Sciatic nerve (tissue), 2 donors: ENCODE measurements around the gene TRAPPC12. TPM values are rescaled to one million over a fixed set of nuclear protein-coding genes. Genes with fewer than 3 reads are reported as not detected.
"Not testable (repeated sequence)": the region's sequence is repeated elsewhere in the genome, so short reads cannot be mapped to it uniquely, and the experiment has no call there.

Experiments used
- ATAC-seq: fragments of 200-7000 bp; cut with Tn5 transposase; one replicate; pipeline ENCODE4 v1.9.1; 2020; ENCODE audit warnings: mild to moderate bottlenecking, moderate library complexity
- DNase-seq: peaks from one replicate; pipeline ENCODE4 v3.0.0-alpha.2; 2020; ENCODE audit warnings: low spot score
- intact Hi-C: fragments of 100-400 bp; cut with DNase I; formaldehyde crosslinking; loops from one replicate; pipeline ENCODE4 v1.14.2; 2022
- total RNA-seq: library from RNA; stranded (reverse); fragmentation: NEBNext Ultra II Directional; extraction: Animal tissue kit (Norgen Biotek cat#: 25700); gene quantifications from one replicate; pipeline ENCODE4 v1.2.1, GENCODE V29; 2021
- donor health status: DM: no; HTN: no; CAD: no.
- donor health status: DM: no; HTN: no; CAD: no.

Gene TRAPPC12
- total RNA-seq = 139 TPM

- intact Hi-C loops = no loop called here
- ATAC-seq = peak; percentile 94
- peak; percentile 93 for DNase-seq
Observed at GRCh38 chr2:3379647-3380534, at the start of gene TRAPPC12. TRAPPC12 (plus strand) TSS chr2:3379694; CDS start chr2:3387624, 7,930 bp downstream.

GRCh38 chr2:3332133-3332532, 47.4 kb upstream of the TRAPPC12 start:
- intact Hi-C loops = no loop called here
- no peak for ATAC-seq
- DNase-seq = no peak

GRCh38 chr2:3334392-3335345, 44.8 kb upstream of the TRAPPC12 start:
- DNase-seq (no peak), ATAC-seq (peak; percentile 86)
- intact Hi-C loops = no loop called here

DNA sequence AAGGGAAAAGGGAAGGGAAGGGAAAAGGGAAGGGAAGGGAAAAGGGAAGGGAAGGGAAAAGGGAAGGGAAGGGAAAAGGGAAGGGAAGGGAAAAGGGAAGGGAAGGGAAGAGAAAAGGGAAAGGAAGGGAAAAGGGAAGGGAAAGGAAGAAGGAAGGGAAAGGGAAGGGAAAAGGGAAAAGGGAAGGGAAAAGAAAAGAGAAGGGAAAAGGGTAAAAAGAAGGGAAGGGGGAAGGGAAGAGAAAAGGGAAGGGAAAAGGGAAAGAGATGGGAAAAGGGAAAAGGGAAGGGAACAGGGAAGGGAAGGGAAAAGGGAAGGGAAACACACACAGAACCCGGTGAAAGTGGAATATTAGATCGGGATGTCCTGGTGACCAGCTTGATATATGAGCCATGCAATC, 42.6 kb upstream of the TRAPPC12 start:
- DNase-seq = no peak
- no peak for ATAC-seq
- intact Hi-C loops = no loop called here

DNA sequence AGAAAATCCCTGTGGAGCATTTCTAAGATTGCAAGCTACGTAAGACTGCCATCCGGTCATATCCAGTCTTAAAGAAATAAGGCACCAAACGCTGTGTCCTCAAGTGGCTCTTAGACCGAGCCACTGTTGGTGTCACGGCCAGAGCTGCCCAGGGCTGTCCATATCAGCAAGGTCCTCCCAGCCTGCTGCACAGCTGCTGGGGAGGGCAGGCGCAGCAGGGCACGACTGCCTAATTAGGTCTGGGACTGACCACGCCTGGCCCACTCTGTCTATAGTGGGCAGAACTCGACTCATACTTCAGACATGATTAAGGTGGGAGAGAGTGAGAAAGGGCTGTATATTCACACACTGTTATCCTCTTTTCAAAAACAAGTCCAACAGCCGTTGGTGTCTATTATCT, 41.2 kb upstream of the TRAPPC12 start:
- DNase-seq = no peak
- intact Hi-C loops = no loop called here
- no peak for ATAC-seq

GRCh38 chr2:3340144-3340543, 39.4 kb upstream of the TRAPPC12 start:
- no peak for ATAC-seq
- intact Hi-C loops = no loop called here
- no peak for DNase-seq

GRCh38 chr2:3341336-3341735, 38.2 kb upstream of the TRAPPC12 start:
- DNase-seq (no peak), ATAC-seq (peak; percentile 13)
- intact Hi-C loops = no loop called here

DNA sequence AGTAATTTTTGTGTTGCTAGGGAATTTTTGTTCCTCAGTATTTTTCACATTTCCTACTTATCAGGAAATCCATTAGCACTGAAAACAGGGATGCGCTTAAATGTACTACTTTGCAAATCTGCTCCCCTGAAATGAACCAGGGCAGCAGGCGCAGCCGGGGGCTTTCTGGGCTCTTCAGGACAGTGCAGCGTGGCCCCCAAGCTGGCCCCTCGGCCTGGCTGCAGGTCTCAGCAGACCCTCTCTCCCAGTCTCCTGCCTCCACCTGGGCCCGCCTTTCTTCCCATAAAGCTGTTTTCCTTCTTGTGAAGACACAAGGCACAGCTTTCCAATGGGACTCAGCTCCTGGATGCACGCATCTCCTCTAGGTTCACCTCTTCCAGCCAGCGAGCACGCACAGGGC, 37.2 kb upstream of the TRAPPC12 start:
- no peak for ATAC-seq
- no peak for DNase-seq
- intact Hi-C loops = no loop called here

GRCh38 chr2:3343012-3343411, 36.5 kb upstream of the TRAPPC12 start:
- intact Hi-C loops = no loop called here
- ATAC-seq (no peak), DNase-seq (no peak)

GRCh38 chr2:3344897-3345296, 34.6 kb upstream of the TRAPPC12 start:
- no peak for DNase-seq
- intact Hi-C loops = no loop called here
- ATAC-seq = no peak

DNA sequence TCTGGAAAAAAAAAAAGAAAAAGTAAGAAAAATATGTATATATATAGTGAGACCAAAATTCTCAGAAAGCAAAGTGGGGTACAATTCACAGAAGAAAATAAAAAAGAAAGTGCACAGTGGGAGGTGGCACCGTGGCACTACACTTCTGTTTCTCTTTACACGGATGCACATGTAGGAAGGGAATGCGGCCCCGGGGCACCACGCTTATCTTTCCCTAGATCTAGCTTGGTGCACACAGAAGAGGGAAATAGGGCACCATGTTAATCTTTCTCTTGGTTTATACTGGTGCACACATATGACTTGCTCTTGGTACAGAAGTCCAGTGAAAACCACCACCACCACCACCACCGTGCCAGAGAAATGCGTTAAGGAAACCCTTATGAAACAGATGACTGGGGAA, 33.9 kb upstream of the TRAPPC12 start:
- intact Hi-C loops = no loop called here
- DNase-seq = no peak
- ATAC-seq = no peak

DNA sequence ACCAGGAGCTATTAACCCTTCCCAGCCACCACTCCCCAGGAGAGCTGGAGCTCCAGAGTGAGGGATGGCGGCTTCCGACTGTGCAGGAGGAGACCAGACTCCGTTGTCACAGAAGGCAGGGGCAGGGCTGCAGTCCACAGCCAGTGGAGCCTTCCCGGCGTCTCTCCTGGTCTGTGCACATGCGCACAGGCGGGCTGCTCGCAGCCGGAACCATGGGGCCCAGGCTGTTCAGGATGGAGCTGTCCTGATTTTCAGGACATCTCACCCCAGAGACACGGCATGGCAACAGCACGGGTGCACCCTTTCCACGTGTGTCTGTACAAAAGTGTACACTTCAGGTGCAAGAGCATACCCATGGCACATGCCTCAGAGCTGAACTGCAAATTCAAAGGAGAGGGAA, 30.7 kb upstream of the TRAPPC12 start:
- ATAC-seq (no peak), DNase-seq (no peak)
- intact Hi-C loops = no loop called here

DNA sequence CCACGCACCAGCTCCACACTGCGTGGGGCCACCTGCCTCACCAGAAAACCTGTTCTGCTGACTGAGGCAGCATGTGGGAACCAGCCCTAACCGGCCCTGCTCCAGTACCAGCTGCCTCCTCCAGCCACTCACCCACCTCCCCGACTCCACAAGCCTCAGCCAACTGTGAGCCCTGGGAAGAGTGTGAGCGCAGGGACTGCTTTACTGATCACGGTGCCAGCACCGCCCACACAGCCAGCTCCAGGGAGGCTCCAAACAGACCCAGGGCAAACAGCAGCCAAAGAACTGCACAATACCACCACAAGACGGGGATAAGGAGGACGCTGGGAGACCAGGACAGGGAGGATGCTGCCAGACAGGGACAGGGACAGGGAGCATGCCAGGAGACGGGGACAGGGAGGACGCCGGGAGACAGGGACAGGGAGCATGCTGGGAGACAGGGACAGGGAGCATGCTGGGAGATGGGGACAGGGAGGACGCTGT, 30.2 kb upstream of the TRAPPC12 start:
- ATAC-seq (peak; percentile 62), DNase-seq (no peak)
- intact Hi-C loops = no loop called here

DNA sequence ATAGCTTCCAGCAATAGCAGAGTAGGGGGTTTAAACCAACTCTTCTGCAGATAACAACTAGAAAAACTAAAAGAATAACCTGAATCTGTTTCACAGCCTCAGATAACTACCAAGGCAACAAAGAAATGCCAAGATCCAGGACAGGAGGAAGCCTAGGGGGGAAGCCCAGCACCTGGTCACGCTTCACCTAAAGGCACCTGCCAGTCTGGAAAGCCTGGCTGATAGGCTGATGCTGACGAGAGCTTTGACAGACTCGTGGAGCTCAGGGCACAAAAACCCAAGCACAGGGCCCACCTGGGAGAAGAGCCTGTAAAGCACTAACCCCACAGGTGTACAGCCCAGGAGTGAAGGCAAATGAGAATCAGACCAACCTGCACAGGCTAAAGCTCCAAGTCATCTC, 24.5 kb upstream of the TRAPPC12 start:
- DNase-seq (no peak), ATAC-seq (no peak)
- intact Hi-C loops = no loop called here

DNA sequence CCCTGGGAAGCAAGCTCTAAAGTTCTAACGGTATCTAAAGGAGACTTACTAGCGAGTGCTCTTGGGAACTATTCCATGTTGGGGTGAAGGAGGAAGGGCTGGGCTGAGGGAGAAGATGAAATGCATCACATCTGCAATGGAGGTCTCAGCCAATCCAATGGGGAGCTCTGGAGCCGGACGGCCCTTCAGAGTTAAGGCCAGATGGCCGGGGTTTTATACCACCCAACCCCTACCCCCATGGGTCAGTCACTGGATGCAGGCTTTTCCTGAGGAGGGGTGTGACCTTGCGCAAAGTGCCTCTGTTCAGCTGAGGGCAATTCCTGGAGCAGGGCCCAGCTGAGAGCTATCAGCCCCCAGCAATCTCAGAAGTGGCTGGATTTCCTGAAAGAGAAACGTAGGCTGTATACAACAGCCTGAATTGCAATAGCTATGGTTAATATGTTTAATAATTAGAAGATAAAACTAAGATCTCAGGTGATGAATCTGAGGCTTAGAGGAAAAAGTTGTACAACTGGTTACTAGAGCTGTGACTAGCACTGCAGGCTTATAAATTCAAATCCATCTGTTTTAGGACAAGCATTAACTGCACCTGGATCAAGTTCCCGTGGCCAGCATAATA, 23.4 kb upstream of the TRAPPC12 start:
- intact Hi-C loops = no loop called here
- ATAC-seq = no peak
- no peak for DNase-seq

GRCh38 chr2:3356799-3357198, 22.7 kb upstream of the TRAPPC12 start:
- ATAC-seq = no peak
- intact Hi-C loops = no loop called here

GRCh38 chr2:3357446-3357845, 22.0 kb upstream of the TRAPPC12 start:
- DNase-seq, intact Hi-C loops, ATAC-seq: not testable (repeated sequence)

More at GRCh38 chr2:3356799-3357198, 22.7 kb upstream of the TRAPPC12 start:
- no peak for DNase-seq

- DNase-seq = no peak
- intact Hi-C loops = no loop called here
- no peak for ATAC-seq
Observed at GRCh38 chr2:3357926-3358325, 21.6 kb upstream of the TRAPPC12 start.
